Measurements from ENCODE around the gene ADORA1. TPM values are rescaled to one million over a fixed set of nuclear protein-coding genes. Genes with fewer than 3 reads are reported as not detected.

The ADORA1 gene
- total and polyA plus RNA-seq, 2 donors (not counting 3 experiments of a cell fraction or from before 2014, with no cell fraction given), result 0.15 TPM; not detected in 1

- intact Hi-C loops (cut with micrococcal nuclease), result no loop called here
- no peak overlapping the region for H3K9ac ChIP-seq (replicated peaks; ENCODE audit: extremely low read depth, insufficient read depth, low read length)
- H3K4me1 ChIP-seq (ENCODE audit: control insufficient read depth, extremely low read depth, insufficient read depth, low read length), result peaks cover 6% of the 10 kb centered on the region
- POLR2A ChIA-PET, result no interaction called here
- H2AFZ ChIP-seq (ENCODE audit: low read depth, low read length), result no peak overlapping the region
- H3K9me3 ChIP-seq (replicated peaks; ENCODE audit: control insufficient read depth, insufficient read depth, low read length), result no peaks in the 10 kb centered on the region
- H3K79me2 ChIP-seq (ENCODE audit: control insufficient read depth, insufficient read depth, low read length), result no peaks in the 10 kb centered on the region
- no peak for DNase-seq (ENCODE audit: low read depth, low spot score)
- no peak overlapping the region for H3K27ac ChIP-seq (ENCODE audit: insufficient read depth, low read depth, low read length)
- no peaks in the 10 kb centered on the region for H3K36me3 ChIP-seq (ENCODE audit: control insufficient read depth in 2 of 2, extremely low read depth in 1 of 2, insufficient read depth in 2 of 2, low read length in 2 of 2)
- TF ChIP-seq JUN (IDR thresholded peaks at IDR 0.05; ENCODE audit: borderline replicate concordance, insufficient read depth, insufficient read length, low read depth) (no peak), MYC (IDR thresholded peaks at IDR 0.05; ENCODE audit: low read depth, low read length) (no peak), POLR2AphosphoS5 (IDR thresholded peaks at IDR 0.05; ENCODE audit: insufficient read depth, low read depth, low read length) (no peak), EZH2 (IDR thresholded peaks at IDR 0.05; ENCODE audit: borderline replicate concordance, low read depth, low read length, severe bottlenecking) (no peak), MAX (IDR thresholded peaks at IDR 0.05; ENCODE audit: insufficient read depth, insufficient read length) (no peak), GATA2 (IDR thresholded peaks at IDR 0.05; ENCODE audit: insufficient read depth, insufficient read length, low read depth, low read length) (no peak), FOS (IDR thresholded peaks at IDR 0.05; ENCODE audit: borderline replicate concordance, insufficient read depth, low read length) (no peak), POLR2A (IDR thresholded peaks at IDR 0.05; ENCODE audit: low read depth, low read length) (no peak), CTCF (IDR thresholded peaks at IDR 0.05; ENCODE audit: extremely low read depth in 1 of 2, insufficient read depth in 1 of 2, low read depth in 1 of 2, low read length in 2 of 2) (no peak)
- H3K27me3 ChIP-seq (ENCODE audit: control insufficient read depth in 2 of 2, insufficient read depth in 2 of 2, low read length in 2 of 2), result no peaks in the 10 kb centered on the region
- CTCF ChIA-PET, result interaction anchor here (1.1 to 5.6 kb wide), 5 partner anchors 8 to 135 kb away, joined by 5 to 98 read pairs (median 5); partner anchors contain the start of gene ADORA1
- no peak for FAIRE-seq
- no peaks in the 10 kb centered on the region for H4K20me1 ChIP-seq (replicated peaks; ENCODE audit: control insufficient read depth, extremely low read depth, insufficient read depth, low read length)
- H3K9me1 ChIP-seq (replicated peaks; ENCODE audit: control insufficient read depth, extremely low read depth, insufficient read depth, low read length), result no peaks in the 10 kb centered on the region
- no peak overlapping the region for H3K4me2 ChIP-seq (ENCODE audit: insufficient read depth, low read length)
- H3K4me3 ChIP-seq (replicated peaks in 1 of 3; ENCODE audit: insufficient read depth in 1 of 3, low read depth in 1 of 3, low read length in 3 of 3), result no peak overlapping the region
- dilution Hi-C loops (cut with MboI; ENCODE audit: extremely low pct_ligation_motif_present, low sequenced_read_pairs), result no loop called here
- no TSS peak for BruUV-seq (replicated peaks)
Measured at GRCh38 chr1:203174324-203174985, 46.9 kb downstream of the ADORA1 start.
